GM12873 (cell line): Measurements from ENCODE around the gene FAM133A.

Experiments used
- CTCF ChIP-seq: IDR thresholded peaks from 2 replicates; pipeline ENCODE4 v1.5.1; 2012; ENCODE audit warnings: low read depth, mild to moderate bottlenecking, moderate library complexity, low read length, control low read depth; ENCODE audit not compliant: insufficient read depth; ENCODE audit errors: missing control alignments

The FAM133A gene

DNA sequence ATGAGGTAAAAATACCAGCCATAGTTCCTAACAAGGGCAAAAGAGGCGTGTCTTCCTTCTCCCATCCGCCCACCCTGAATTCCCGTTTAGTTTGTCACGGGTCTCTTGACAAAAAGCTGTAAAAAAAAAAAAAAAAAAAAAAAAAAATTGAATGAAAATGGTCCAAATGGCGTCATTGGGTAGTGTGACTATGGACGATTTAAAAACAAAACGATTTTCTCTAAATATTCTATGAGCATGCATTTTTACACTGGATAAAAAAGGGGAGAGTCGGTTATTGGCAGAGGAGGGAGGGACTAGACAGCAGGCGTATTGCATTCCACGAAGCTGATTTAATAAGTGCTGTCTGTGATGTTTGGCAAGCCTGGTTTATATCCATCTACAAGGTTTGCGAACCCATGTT, at the start of gene FAM133A:
TSS of gene FAM133A (plus strand) at position 338 of the 403 bp plus-strand sequence. CDS start 35,214 bp downstream, outside the sequence.
- TF ChIP-seq CTCF: no peak

DNA sequence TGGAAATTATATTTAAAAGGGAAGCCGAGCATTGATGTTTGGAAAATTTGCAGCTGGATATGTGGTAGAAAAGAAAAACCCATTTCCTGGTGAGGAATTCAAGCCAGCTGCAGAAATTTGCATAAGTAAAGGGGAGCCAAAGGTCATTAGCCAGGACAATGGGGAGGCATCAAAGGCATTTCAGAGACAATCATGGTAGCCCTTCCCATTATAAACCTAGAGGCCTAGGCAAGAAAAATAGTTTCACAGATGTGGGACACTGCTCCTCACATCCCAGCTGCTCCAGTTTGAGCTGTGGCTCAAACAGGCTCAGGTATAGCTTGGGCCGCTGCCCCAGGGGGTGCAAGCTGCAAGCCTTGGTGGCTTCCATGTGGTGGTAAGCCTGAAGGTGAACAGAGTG, 36.4 kb upstream of the FAM133A start:
- no peak for TF ChIP-seq CTCF

DNA sequence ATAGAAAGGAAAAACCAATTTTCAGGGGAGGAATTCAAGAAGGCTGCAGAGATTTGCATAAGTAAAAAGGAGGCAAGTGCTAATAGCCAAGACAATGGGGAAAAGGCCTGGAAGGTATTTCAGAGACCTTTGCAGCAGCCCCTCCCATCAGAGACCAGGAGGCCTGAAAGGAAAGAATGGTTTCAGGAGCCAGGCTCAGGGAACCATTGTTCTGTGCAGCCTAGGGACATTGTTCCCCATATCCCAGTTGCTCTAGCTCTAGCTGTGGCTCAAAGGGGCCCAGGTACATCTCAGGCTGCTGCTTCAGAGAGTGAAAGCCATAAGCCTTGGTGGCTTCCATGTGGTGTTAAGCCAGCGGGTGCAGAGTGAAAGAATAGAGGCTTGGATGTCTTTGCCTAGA, 24.6 kb upstream of the FAM133A start:
- no peak for TF ChIP-seq CTCF

- TF ChIP-seq CTCF: no peak
These were observed 13.4 kb upstream of the FAM133A start for GRCh38 chrX:93660575-93660974.

GRCh38 chrX:93673056-93673868, 744 bp upstream of the FAM133A start, which contains the start of gene NAP1L3:
NAP1L3 (minus strand) TSS chrX:93673578; CDS start chrX:93673304, 274 bp downstream.
- TF ChIP-seq CTCF: no peak

- no peak for TF ChIP-seq CTCF
These were observed 22.0 kb downstream of the FAM133A start for GRCh38 chrX:93695981-93696380.

GRCh38 chrX:93703701-93704100, 29.7 kb downstream of the FAM133A start:
- TF ChIP-seq CTCF: no peak
